Dermis blood vessel endothelial cell (primary cell): ENCODE data around the gene NFKB2. TPM values are rescaled to one million over a fixed set of nuclear protein-coding genes. Genes with fewer than 3 reads are reported as not detected.

Source experiments
- DNase-seq: peaks from one replicate; pipeline ENCODE4 v3.0.0; 2010
- total RNA-seq: library from RNA; depleted of rRNA; stranded (reverse); fragments of >200 nt; gene quantifications from 2 replicates; pipeline ENCODE4 v1.2.3, GENCODE V29; 2014

Gene NFKB2
- total RNA-seq, 1 donor from 2014 or later: 33.0 TPM

GRCh38 chr10:102423372-102423968 is 28.0 kb downstream of the NFKB2 start:
- no peak for DNase-seq

GRCh38 chr10:102424145-102424544 is 28.6 kb downstream of the NFKB2 start:
- DNase-seq: no peak

GRCh38 chr10:102424916-102425315 is 29.4 kb downstream of the NFKB2 start:
- DNase-seq: no peak

GRCh38 chr10:102425444-102425843 is 29.9 kb downstream of the NFKB2 start:
- no peak for DNase-seq

GRCh38 chr10:102426803-102427287 is 31.3 kb downstream of the NFKB2 start:
- no peak for DNase-seq

DNA sequence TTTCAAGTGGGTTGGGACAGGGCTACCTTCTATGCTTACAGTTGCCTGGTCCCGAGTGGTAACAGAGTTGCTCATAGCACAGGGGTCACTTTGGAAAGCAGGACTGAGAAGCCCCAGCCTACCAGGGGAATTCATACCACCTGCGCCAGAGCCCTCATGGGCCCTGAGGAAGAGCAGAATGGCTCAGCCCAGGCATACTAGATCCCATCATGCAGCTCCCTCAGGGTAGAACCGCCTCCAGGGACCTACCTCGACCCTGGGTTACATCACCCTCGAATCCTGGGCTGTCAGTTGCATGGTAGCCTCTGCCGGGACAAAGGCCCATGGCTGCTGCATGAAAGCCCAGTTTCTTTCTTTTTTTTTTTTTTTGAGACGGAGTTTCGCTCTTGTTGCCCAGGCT is 34.0 kb downstream of the NFKB2 start:
- DNase-seq: no peak

DNA sequence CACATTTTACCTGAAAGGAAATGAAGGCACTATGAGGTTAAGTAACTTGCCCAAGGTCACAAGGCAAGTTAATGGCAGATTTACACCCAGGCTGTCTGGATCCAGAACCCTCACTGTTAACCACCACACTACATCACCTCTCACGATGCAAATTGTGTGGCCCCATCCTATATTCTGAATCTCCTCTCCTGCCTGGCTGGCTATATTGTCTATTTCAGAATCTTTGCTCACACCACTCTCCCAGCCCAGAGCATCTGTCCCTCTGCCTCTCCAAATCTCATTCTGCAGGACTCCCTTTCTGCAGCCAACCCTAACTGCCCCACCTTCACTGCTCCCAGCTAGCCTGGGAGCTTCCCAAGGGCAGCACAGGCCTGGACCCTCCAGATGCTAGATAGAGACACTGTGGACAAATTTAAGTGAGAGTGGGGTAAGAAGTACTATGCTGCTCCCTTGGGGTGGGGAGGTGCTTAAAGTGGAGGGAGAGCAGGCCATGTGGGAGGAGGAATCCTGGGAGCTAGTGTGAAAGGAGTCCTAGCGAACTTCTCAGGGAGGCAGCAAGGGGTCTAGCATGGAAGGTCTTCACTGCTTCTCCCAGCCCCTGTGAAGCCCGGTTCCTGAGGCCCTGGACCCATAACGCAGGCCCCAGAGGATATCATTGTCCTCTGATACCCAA is 36.1 kb downstream of the NFKB2 start:
- no peak for DNase-seq

DNA sequence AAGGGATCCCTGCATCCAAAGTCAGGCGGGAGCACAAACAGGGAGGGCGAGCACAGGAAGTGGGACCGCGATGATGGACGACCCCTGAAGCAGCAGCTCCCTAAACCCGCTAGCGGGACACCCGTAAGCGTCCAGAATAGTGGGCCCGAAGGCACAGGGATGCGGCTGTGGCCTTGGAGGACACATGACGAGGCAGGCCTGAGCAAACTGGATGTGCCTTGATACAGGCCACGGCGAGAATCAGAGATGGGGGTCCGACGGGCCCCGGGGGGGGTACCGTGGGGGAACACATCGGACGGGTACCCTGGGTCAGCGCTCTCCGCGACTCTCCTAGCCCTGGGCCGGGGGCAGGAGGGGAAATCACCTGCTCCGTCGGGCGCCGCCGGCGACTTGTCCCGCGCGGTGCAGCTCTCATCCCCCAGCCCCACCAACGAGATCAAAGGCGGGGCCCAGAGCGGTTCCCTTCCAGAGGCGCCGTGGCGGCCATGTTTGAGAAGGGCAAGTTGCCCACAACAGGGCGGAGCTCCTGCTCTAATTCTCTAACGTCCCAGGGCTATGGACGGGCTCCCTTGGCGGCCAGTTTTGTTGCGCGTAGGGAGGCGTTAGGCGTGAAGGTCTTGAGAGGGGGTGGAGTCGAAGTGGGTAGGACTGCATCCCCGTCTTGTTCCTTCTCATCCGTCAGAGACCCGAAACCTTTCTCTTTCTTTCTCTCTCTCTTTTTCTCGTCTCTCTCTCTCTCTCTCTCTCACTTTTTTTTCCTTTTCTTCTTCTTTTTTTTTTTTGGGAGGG is 36.9 kb downstream of the NFKB2 start, which contains the start of gene CUEDC2:
TSS of gene CUEDC2 (minus strand) at position 413 of the 789 bp plus-strand sequence. CDS start 7,386 bp downstream, outside the sequence.
- DNase-seq: peak; percentile 97

DNA sequence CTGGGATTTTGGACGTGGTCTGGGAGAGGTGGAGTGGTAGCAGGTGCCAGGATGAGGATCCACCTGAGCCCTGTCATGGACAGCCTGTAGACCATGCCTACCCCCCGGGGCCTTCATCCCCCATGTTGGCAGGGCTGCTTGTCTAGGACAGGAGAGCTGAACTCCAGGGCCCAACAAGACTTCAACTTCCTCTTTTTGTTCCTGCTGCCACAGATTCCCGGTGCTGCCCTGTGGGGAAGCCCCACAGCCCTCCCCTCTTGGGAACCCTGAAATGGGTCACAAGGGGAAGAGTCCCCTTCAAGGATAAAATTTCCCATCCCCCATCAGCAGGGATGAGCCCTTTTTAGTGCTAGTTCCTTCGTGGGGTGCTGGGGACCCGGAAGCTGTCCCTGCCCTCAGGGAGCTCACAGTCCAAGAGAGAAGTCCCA is 38.1 kb downstream of the NFKB2 start:
- DNase-seq: no peak

GRCh38 chr10:102434394-102435132 is 39.1 kb downstream of the NFKB2 start:
- DNase-seq: no peak

- no peak for DNase-seq
Observed at GRCh38 chr10:102435133-102435497, 39.6 kb downstream of the NFKB2 start.

GRCh38 chr10:102435529-102436233 is 40.2 kb downstream of the NFKB2 start:
- DNase-seq: no peak

DNA sequence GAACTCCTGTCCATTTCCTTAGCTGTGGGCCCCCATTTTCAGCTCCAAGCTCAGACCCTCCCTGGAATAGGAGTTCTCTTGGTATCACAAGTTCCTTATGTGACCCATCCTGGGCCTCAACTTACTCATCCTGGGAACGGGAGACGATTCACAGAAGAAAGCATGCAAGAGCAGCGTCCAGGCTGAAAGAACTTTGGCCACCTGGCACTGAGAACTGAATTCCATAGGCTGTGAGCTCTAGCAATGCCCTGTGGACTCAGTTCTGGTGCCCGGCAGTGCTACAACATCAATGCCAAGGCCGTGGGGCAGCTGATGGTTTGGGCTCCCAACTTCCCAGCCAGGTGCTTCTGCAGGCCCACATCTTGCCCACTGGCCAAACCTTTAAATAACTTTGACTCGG is 40.8 kb downstream of the NFKB2 start:
- DNase-seq: no peak

- DNase-seq: no peak
Observed at GRCh38 chr10:102437515-102437914, 42.0 kb downstream of the NFKB2 start.

DNA sequence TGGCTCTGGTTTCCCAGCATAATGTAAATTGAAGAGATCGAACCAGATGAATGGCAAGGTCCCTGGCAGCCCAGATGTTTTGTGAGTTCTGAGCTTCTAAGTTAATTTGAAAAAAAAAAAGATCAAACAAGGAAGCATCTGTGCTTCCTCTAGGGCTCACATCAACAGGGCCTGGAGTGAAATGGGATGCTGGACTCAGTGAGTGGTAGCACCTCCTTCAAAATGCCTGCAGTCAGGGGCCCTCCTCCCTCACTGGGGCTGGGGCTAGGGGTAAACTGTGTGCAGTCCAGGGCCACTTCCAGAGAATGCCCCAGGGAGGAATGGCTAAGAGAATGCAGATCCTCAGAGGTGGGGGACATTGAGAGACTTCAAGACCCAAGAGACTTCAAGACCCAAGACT is 42.9 kb downstream of the NFKB2 start:
- no peak for DNase-seq

- no peak for DNase-seq
Observed at GRCh38 chr10:102444851-102445250, 49.3 kb downstream of the NFKB2 start.

- peak; percentile 57 for DNase-seq
Observed at GRCh38 chr10:102449321-102450123, 54.0 kb downstream of the NFKB2 start.

GRCh38 chr10:102450124-102450373 is 54.5 kb downstream of the NFKB2 start:
- no peak for DNase-seq

GRCh38 chr10:102450374-102451104 is 55.0 kb downstream of the NFKB2 start:
- DNase-seq: peak; percentile 84

- no peak for DNase-seq
Observed at GRCh38 chr10:102451105-102451969, 55.8 kb downstream of the NFKB2 start, which contains the start of gene C10orf95. C10orf95 (minus strand) TSS chr10:102451543; CDS start chr10:102451093, 450 bp downstream.
